ENCODE data around the gene AP3D1.

DNA sequence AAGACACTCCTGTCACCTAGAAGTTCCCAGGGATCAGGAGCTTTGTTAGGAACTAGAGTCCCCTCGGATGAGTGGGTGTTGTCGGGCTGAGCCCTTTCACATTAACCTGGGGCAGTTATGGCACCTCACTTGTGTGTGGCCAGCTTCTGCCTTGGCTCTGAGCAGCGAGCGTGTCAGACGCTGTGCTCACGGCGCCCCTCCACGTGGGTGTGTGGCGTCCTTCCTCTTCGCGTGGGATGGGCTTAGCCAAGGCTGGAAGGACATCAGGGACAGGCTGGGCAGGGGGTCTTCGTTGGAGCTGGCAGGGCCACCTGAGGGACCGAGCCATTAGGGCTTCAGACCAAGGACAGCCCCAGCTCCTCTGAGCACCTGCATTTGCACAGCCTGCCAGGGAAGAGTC is 35.8 kb upstream of the AP3D1 start:
- TF ChIP-seq POLR2A (IDR thresholded peaks at IDR 0.05) = no peak
- TF ChIP-seq, protein P1, sequence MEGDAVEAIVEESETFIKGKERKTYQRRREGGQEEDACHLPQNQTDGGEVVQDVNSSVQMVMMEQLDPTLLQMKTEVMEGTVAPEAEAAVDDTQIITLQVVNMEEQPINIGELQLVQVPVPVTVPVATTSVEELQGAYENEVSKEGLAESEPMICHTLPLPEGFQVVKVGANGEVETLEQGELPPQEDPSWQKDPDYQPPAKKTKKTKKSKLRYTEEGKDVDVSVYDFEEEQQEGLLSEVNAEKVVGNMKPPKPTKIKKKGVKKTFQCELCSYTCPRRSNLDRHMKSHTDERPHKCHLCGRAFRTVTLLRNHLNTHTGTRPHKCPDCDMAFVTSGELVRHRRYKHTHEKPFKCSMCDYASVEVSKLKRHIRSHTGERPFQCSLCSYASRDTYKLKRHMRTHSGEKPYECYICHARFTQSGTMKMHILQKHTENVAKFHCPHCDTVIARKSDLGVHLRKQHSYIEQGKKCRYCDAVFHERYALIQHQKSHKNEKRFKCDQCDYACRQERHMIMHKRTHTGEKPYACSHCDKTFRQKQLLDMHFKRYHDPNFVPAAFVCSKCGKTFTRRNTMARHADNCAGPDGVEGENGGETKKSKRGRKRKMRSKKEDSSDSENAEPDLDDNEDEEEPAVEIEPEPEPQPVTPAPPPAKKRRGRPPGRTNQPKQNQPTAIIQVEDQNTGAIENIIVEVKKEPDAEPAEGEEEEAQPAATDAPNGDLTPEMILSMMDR (IDR thresholded peaks at IDR 0.05) = no peak
